HUES48 (cell line): ENCODE results near the gene ODF2.
"Not testable (repeated sequence)": the region's sequence is repeated elsewhere in the genome, so short reads cannot be mapped to it uniquely, and the experiment has no call there.

Experiments used
- H3K27ac ChIP-seq: one replicate; pipeline ENCODE4 v1.7.0; 2013; ENCODE audit warnings: low read depth, low read length, inconsistent platforms
- H3K27me3 ChIP-seq: 2 replicates; pipeline ENCODE4 v1.6.1; 2013; ENCODE audit warnings: mild to moderate bottlenecking, low read length; ENCODE audit not compliant: control insufficient read depth, insufficient read depth
- H3K36me3 ChIP-seq: 2 replicates; pipeline ENCODE4 v1.6.1; 2013; ENCODE audit warnings: low read length; ENCODE audit not compliant: control insufficient read depth, insufficient read depth
- H3K4me1 ChIP-seq: 2 replicates; pipeline ENCODE4 v1.6.1; 2013; ENCODE audit warnings: mild to moderate bottlenecking, low read length; ENCODE audit not compliant: control insufficient read depth, insufficient read depth
- H3K4me3 ChIP-seq: 2 replicates; pipeline ENCODE4 v1.5.1; 2013; ENCODE audit warnings: mild to moderate bottlenecking, low read depth, low read length
- H3K9ac ChIP-seq: 2 replicates; pipeline ENCODE4 v1.6.1; 2013; ENCODE audit warnings: mild to moderate bottlenecking, low read depth, low read length, moderate library complexity
- H3K9me3 ChIP-seq: 2 replicates; pipeline ENCODE4 v1.6.1; 2013; ENCODE audit warnings: low read length; ENCODE audit not compliant: control insufficient read depth, insufficient read depth

The ODF2 gene

DNA sequence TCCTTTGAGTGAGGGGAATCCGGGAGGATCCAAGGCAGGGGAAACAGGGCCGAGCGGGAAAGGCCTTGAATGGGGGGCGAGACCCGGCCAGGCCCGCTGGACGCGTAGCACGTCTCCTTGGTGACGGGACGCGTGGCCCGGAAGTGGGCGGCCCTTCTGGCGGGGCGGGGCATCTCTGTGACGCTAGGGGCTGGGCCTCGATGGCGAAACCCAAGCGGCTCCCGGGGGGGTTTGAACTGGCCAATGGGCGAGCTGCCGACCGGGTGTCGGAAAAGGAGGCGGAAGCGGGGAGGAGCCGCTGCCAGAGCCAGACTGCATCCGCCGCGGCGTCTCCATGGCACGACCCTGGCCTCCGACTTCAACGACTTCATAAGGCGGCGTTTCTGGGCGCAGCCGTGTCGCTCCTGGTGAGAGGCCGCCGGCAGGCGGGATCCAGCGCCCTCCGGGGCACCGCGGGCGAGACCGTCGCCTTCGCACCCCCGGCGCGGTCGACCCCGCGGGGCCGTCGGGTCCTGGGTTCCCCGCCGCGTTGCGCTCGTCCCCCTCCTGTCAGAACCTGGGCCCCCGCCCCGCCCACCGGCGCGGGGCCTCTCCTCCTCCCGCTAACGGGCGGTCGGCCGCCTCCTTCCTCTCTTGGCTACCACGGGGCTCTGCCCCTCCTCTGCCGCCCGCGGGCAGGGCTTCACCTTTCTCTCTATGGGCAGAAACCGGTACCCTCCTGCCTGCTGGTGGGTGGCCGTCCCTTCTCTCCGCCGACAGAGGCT, at the start of gene ODF2:
TSS of gene ODF2 (plus strand) at position 158 of the 764 bp plus-strand sequence. CDS start at position 244, 86 bp downstream.
- no peaks in the 10 kb centered on the region for H3K9me3 ChIP-seq
- H3K9ac ChIP-seq, result no peak within 1 kb of the TSS
- H3K4me1 ChIP-seq, result peaks cover 8% of the 10 kb centered on the region; the same call in 1 of the 2 replicates
- peak within 1 kb of the TSS; percentile 66 for H3K27ac ChIP-seq
- peak within 1 kb of the TSS; percentile 82 for H3K4me3 ChIP-seq
- H3K36me3 ChIP-seq, result peaks cover 8% of the 10 kb centered on the region; the same call in 1 of the 2 replicates
- peaks cover 71% of the 10 kb centered on the region for H3K27me3 ChIP-seq

- peaks cover 98% of the 10 kb centered on the region for H3K27me3 ChIP-seq
- H3K4me1 ChIP-seq, result peaks cover 28% of the 10 kb centered on the region
- no peaks in the 10 kb centered on the region for H3K9me3 ChIP-seq
- no peak overlapping the region for H3K27ac ChIP-seq
- H3K4me3 ChIP-seq, result no peak overlapping the region
- H3K9ac ChIP-seq, result no peak overlapping the region
- no peaks in the 10 kb centered on the region for H3K36me3 ChIP-seq
Measured at GRCh38 chr9:128406848-128407391, 48.9 kb upstream of the ODF2 start.

- H3K9me3 ChIP-seq, result no peaks in the 10 kb centered on the region
- no peaks in the 10 kb centered on the region for H3K36me3 ChIP-seq
- H3K9ac ChIP-seq, result no peak overlapping the region
- H3K4me1 ChIP-seq, result peaks cover 30% of the 10 kb centered on the region
- H3K27me3 ChIP-seq, result peaks cover 86% of the 10 kb centered on the region
- H3K4me3 ChIP-seq, result no peak overlapping the region
- peak overlapping the region; percentile 12 for H3K27ac ChIP-seq
Measured at GRCh38 chr9:128408963-128409431, 46.8 kb upstream of the ODF2 start.

- Histone ChIP-seq H3K9ac (no peak overlapping the region), H3K4me3 (no peak overlapping the region), H3K9me3 (no peaks in the 10 kb centered on the region), H3K36me3 (no peaks in the 10 kb centered on the region), H3K27me3 (peaks cover 86% of the 10 kb centered on the region), H3K4me1 (peaks cover 30% of the 10 kb centered on the region), H3K27ac (no peak overlapping the region)
Measured at GRCh38 chr9:128409450-128409849, 46.4 kb upstream of the ODF2 start.

- Histone ChIP-seq H3K9ac (no peak overlapping the region), H3K4me3 (no peak overlapping the region), H3K36me3 (no peaks in the 10 kb centered on the region), H3K4me1 (peaks cover 29% of the 10 kb centered on the region), H3K27ac (no peak overlapping the region), H3K27me3 (peaks cover 86% of the 10 kb centered on the region), H3K9me3 (no peaks in the 10 kb centered on the region)
Measured at GRCh38 chr9:128409978-128410377, 45.8 kb upstream of the ODF2 start.

DNA sequence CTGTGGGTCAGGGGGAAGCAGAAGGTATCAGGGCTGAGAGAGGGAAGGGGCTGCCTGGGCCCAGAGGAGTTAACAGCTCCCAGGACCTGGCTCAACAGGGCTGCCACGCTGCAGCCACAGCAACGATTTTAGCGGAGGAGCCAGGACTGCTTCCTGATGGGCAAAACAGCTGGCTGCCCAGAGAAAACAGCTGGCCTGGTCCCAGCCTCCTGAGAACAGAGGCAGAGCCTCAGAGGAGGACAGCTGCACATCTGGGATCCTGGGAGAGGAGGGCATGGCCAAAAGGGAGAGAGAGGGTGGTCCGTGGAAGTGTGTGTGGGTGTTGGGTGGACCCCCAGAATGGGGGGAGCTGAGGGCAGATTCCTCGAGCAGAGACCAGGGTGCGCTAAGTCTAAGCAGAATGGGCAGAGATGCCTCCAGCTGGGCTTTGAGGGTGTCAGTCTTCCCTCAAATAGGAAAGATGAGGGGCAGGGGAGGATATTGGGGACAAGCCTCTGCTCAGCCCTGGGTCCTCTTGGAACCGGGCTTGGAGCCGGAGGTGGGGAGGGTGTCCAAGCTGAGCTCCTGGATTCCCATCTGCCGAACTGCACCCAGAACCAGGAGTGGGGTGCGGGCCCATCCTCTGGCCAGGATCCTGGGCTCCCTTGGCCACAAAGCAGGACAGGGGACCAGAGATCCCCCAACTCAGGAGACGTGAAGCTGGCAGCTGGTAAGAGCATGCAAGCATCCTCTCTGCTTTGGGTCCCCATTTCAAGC, 44.3 kb upstream of the ODF2 start:
- no peaks in the 10 kb centered on the region for H3K36me3 ChIP-seq
- no peak overlapping the region for H3K27ac ChIP-seq
- peaks cover 25% of the 10 kb centered on the region for H3K4me1 ChIP-seq
- no peak overlapping the region for H3K4me3 ChIP-seq
- H3K27me3 ChIP-seq, result peaks cover 83% of the 10 kb centered on the region
- no peak overlapping the region for H3K9ac ChIP-seq
- no peaks in the 10 kb centered on the region for H3K9me3 ChIP-seq

- Histone ChIP-seq H3K36me3 (no peaks in the 10 kb centered on the region), H3K4me3 (no peak overlapping the region), H3K27ac (no peak overlapping the region), H3K9me3 (no peaks in the 10 kb centered on the region), H3K27me3 (peaks cover 82% of the 10 kb centered on the region), H3K9ac (no peak overlapping the region), H3K4me1 (peaks cover 25% of the 10 kb centered on the region)
Measured at GRCh38 chr9:128412120-128412790, 43.6 kb upstream of the ODF2 start.

DNA sequence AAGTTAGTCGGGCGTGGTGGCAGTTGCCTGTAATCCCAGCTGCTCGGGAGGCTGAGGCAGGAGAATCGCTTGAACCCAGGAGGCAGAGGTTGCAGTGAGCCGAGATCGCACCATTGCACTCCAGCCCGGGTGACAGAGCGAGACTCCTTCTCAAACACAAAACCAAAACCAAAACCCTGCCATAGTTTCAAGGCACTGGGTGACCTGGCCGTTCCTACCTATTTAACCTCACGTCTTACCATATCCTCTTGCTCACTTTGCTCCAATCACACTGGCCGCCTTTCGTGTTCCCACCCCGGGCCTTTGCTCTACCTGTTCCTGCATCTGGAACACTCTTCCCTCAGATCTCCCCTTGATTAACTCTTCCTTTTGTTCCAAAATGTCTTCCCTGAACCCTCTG, 42.1 kb upstream of the ODF2 start:
- H3K27ac ChIP-seq, result not testable (repeated sequence)
- H3K27me3 ChIP-seq, result peaks cover 75% of the 10 kb centered on the region

GRCh38 chr9:128414461-128414860, 41.3 kb upstream of the ODF2 start:
- Histone ChIP-seq H3K27ac (no peak overlapping the region), H3K9me3 (no peaks in the 10 kb centered on the region), H3K36me3 (no peaks in the 10 kb centered on the region), H3K9ac (no peak overlapping the region), H3K4me1 (peaks cover 17% of the 10 kb centered on the region), H3K4me3 (no peak overlapping the region), H3K27me3 (peaks cover 75% of the 10 kb centered on the region)

More for the DNA sequence above, 42.1 kb upstream of the ODF2 start:
- H3K36me3 ChIP-seq, H3K9me3 ChIP-seq, H3K9ac ChIP-seq, H3K4me3 ChIP-seq: not testable (repeated sequence)
- H3K4me1 ChIP-seq, result peaks cover 16% of the 10 kb centered on the region

- H3K4me1 ChIP-seq, result peaks cover 14% of the 10 kb centered on the region; the same call in 1 of the 2 replicates
- H3K27ac ChIP-seq, result no peak overlapping the region
- H3K4me3 ChIP-seq, result no peak overlapping the region
- no peaks in the 10 kb centered on the region for H3K9me3 ChIP-seq
- peaks cover 75% of the 10 kb centered on the region for H3K27me3 ChIP-seq
- no peaks in the 10 kb centered on the region for H3K36me3 ChIP-seq
- no peak overlapping the region for H3K9ac ChIP-seq
Measured at GRCh38 chr9:128415281-128415680, 40.5 kb upstream of the ODF2 start.
